ENCODE results near the gene DNTTIP2. TPM values are rescaled to one million over a fixed set of nuclear protein-coding genes. Genes with fewer than 3 reads are reported as not detected.

The DNTTIP2 gene
- total and polyA plus RNA-seq, 10 donors, result 32.9 to 57.8 (median 46.3) TPM

DNA sequence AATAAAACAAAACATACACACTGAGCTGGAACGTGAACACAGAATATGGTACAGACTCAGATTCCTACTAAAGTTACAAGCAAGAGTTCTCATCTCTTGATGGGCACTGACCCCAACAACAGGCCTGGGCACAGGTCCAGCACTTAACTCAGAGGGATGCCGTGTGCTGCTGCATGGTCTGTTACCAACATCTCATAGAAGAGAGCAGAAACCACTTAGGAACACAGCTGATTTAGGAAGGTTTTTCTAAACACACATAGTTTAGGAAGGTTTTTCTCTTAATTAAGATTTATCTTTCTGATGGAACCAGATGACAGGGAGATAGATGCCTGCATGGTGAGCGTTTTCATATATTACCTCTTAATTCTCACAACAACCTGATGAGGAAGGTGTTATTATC lies 28.7 kb upstream of the DNTTIP2 start:
- Histone ChIP-seq H3K9me3 (peaks cover 0 to 6% (median 2%) of the 10 kb centered on the region in 8 donors), H3K4me1 (peaks cover 9 to 66% (median 44%) of the 10 kb centered on the region in 6 donors), H3K27me3 (replicated peaks in 1 of 7) (no peaks in the 10 kb centered on the region), H3K4me3 (peak overlapping the region in 5 of 8 donors; percentile 78 to 95 (median 88)), H3K36me3 (no peaks in the 10 kb centered on the region), H3K27ac (peak overlapping the region in 2 of 8 donors; percentile 92 to 97)
- 46 to 62% (median 58%) methylated on average over 3 of the region's 3 CpGs for WGBS, 5 donors
- intact Hi-C loops (cut with DNase I; ENCODE audit: low total_unique reads), result no loop called here
- DNase-seq, result no peak
- no peak for TF ChIP-seq POLR2A (IDR thresholded peaks at IDR 0.05)
- TF ChIP-seq POLR2AphosphoS5 (IDR thresholded peaks at IDR 0.05), result no peak
- TF ChIP-seq, protein P1, sequence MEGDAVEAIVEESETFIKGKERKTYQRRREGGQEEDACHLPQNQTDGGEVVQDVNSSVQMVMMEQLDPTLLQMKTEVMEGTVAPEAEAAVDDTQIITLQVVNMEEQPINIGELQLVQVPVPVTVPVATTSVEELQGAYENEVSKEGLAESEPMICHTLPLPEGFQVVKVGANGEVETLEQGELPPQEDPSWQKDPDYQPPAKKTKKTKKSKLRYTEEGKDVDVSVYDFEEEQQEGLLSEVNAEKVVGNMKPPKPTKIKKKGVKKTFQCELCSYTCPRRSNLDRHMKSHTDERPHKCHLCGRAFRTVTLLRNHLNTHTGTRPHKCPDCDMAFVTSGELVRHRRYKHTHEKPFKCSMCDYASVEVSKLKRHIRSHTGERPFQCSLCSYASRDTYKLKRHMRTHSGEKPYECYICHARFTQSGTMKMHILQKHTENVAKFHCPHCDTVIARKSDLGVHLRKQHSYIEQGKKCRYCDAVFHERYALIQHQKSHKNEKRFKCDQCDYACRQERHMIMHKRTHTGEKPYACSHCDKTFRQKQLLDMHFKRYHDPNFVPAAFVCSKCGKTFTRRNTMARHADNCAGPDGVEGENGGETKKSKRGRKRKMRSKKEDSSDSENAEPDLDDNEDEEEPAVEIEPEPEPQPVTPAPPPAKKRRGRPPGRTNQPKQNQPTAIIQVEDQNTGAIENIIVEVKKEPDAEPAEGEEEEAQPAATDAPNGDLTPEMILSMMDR (IDR thresholded peaks at IDR 0.05 in 8 of 11, conservative IDR thresholded peaks at IDR 0.05 in 3 of 11), result no peak

DNA sequence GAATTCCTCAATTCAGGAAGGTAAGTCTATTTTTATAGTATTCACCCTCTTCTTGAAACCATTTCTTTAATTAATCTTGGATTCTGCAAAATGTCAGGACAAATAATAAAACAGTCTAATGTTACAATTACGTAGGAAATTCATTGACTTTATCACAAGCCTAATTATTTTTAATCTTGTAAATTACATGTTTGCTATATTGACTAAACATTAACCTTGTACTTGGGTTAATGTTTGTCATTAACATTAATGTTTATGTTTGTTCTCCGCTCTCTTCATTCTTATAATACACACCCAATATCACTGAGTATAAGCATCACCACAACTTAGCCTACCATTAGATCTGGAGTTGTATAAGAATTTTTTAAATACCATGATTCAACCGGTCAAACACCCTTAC lies 27.5 kb upstream of the DNTTIP2 start:
- Histone ChIP-seq H3K27ac (no peak overlapping the region), H3K4me1 (peaks cover 9 to 66% (median 44%) of the 10 kb centered on the region in 6 donors), H3K36me3 (peaks cover 0 to 2% (median 0%) of the 10 kb centered on the region in 6 donors), H3K4me3 (no peak overlapping the region), H3K9me3 (peaks cover 0 to 6% (median 2%) of the 10 kb centered on the region in 8 donors), H3K27me3 (replicated peaks in 1 of 7) (no peaks in the 10 kb centered on the region)
- intact Hi-C loops (cut with DNase I; ENCODE audit: low total_unique reads), result no loop called here
- no peak for DNase-seq
- TF ChIP-seq POLR2A (IDR thresholded peaks at IDR 0.05) (no peak), POLR2AphosphoS5 (IDR thresholded peaks at IDR 0.05) (no peak)
- TF ChIP-seq, protein P1 (IDR thresholded peaks at IDR 0.05 in 8 of 11, conservative IDR thresholded peaks at IDR 0.05 in 3 of 11), result no peak
- WGBS, 5 donors, result 91 to 96% (median 96%) methylated on average over 3 of the region's 3 CpGs

DNA sequence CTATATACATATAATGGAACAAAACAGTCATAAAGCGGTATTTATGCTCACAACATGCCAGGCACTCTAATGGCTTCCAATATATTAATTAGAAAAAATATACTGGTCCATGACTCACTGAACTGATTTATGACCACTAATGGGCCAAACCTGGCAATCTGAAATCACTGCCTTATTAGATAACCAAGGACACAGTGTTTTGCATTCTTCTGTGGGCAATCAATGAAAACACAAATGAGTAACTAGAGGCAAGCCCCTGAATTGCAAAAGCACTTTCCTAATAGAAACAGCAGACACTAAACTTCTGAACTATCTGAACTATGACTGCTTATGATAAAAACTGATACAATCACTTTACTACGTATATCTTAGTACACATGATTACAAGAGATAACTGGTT lies 26.7 kb upstream of the DNTTIP2 start:
- no peaks in the 10 kb centered on the region for H3K27me3 ChIP-seq (replicated peaks in 1 of 7)
- no peak overlapping the region for H3K27ac ChIP-seq
- peaks cover 9 to 66% (median 44%) of the 10 kb centered on the region in 6 donors for H3K4me1 ChIP-seq
- DNase-seq, result no peak
- peaks cover 0 to 9% (median 4%) of the 10 kb centered on the region in 6 donors for H3K36me3 ChIP-seq
- WGBS, 5 donors, result 89 to 97% (median 93%) methylated on average over 2 of the region's 2 CpGs
- H3K9me3 ChIP-seq, result peaks cover 0 to 2% (median under 1%) of the 10 kb centered on the region in 8 donors
- no peak overlapping the region for H3K4me3 ChIP-seq
- TF ChIP-seq POLR2AphosphoS5 (IDR thresholded peaks at IDR 0.05) (no peak), POLR2A (IDR thresholded peaks at IDR 0.05) (no peak)
- TF ChIP-seq, protein P1 (IDR thresholded peaks at IDR 0.05 in 8 of 11, conservative IDR thresholded peaks at IDR 0.05 in 3 of 11), result no peak
- intact Hi-C loops (cut with DNase I; ENCODE audit: low total_unique reads), result no loop called here

DNA sequence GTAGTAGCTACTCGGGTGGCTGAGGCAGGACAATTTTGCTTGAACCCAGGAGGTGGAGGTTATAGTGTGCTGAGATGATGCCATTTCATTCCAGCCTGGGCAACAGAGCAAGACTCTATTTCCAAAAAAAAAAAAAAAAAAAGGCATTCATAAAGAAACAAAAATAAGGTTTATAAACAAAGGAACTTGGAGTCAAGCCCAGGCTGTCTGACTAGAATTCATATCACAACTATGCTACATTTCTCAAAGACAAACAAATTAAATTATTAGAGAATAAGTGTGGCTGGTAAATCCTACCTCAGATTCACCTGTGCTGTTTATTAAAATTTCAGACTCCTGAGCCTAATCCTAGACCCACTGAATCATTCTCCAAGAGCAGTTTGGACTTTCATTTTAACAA lies 26.0 kb upstream of the DNTTIP2 start:
- 89 to 100% (median 95%) methylated on average over 1 of the region's 1 CpG for WGBS, 5 donors
- peaks cover 0 to 16% (median 8%) of the 10 kb centered on the region in 6 donors for H3K36me3 ChIP-seq
- H3K9me3 ChIP-seq, result no peaks in the 10 kb centered on the region
- intact Hi-C loops (cut with DNase I; ENCODE audit: low total_unique reads), result no loop called here
- no peak for DNase-seq
- H3K27ac ChIP-seq, result peak overlapping the region in 7 of 8 donors; percentile 6 to 80 (median 64)
- H3K27me3 ChIP-seq (replicated peaks in 1 of 7), result no peaks in the 10 kb centered on the region
- TF ChIP-seq POLR2A (IDR thresholded peaks at IDR 0.05), result no peak
- TF ChIP-seq, protein P1 (IDR thresholded peaks at IDR 0.05 in 8 of 11, conservative IDR thresholded peaks at IDR 0.05 in 3 of 11), result no peak
- no peak for TF ChIP-seq POLR2AphosphoS5 (IDR thresholded peaks at IDR 0.05)
- no peak overlapping the region for H3K4me3 ChIP-seq
- H3K4me1 ChIP-seq, result peaks cover 9 to 64% (median 44%) of the 10 kb centered on the region in 6 donors
